ENCODE results near the gene TLX2. TPM values are rescaled to one million over a fixed set of nuclear protein-coding genes. Genes with fewer than 3 reads are reported as not detected.

TLX2 gene
- total and polyA plus RNA-seq, 2 of the 13 experiments (the other 11 are each of a cell fraction or from before 2014, with no cell fraction given), result 0.05 to 0.20 TPM

DNA sequence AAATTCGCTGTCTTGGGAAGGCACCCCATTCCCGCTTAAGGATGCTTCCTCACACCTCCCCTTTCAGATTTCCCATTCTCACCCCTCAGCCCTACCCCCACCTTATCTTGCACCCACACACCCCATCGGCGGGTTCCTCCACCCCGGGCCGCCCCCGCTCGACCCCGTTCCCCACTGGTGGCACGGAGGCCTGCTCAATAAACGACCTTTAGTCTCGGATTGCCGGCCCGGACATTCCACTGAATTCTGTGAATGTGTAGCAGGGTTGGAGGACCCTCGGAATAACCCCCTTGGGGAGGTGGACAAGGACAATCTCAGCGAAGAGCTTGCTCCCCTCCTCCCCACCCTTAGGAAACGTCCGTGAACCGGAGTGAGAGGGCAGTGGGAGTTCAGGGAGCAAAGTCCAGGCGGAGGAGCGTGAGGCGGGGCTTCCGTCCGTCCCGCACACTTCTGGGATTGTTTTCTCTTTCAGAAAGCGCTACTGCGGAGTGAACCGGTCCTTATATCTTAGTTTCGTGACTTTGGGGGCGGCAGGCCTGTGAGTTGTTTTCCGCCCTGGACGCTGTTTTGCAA is 12.0 kb upstream of the TLX2 start (continued):
- TF ChIP-seq, protein P1, sequence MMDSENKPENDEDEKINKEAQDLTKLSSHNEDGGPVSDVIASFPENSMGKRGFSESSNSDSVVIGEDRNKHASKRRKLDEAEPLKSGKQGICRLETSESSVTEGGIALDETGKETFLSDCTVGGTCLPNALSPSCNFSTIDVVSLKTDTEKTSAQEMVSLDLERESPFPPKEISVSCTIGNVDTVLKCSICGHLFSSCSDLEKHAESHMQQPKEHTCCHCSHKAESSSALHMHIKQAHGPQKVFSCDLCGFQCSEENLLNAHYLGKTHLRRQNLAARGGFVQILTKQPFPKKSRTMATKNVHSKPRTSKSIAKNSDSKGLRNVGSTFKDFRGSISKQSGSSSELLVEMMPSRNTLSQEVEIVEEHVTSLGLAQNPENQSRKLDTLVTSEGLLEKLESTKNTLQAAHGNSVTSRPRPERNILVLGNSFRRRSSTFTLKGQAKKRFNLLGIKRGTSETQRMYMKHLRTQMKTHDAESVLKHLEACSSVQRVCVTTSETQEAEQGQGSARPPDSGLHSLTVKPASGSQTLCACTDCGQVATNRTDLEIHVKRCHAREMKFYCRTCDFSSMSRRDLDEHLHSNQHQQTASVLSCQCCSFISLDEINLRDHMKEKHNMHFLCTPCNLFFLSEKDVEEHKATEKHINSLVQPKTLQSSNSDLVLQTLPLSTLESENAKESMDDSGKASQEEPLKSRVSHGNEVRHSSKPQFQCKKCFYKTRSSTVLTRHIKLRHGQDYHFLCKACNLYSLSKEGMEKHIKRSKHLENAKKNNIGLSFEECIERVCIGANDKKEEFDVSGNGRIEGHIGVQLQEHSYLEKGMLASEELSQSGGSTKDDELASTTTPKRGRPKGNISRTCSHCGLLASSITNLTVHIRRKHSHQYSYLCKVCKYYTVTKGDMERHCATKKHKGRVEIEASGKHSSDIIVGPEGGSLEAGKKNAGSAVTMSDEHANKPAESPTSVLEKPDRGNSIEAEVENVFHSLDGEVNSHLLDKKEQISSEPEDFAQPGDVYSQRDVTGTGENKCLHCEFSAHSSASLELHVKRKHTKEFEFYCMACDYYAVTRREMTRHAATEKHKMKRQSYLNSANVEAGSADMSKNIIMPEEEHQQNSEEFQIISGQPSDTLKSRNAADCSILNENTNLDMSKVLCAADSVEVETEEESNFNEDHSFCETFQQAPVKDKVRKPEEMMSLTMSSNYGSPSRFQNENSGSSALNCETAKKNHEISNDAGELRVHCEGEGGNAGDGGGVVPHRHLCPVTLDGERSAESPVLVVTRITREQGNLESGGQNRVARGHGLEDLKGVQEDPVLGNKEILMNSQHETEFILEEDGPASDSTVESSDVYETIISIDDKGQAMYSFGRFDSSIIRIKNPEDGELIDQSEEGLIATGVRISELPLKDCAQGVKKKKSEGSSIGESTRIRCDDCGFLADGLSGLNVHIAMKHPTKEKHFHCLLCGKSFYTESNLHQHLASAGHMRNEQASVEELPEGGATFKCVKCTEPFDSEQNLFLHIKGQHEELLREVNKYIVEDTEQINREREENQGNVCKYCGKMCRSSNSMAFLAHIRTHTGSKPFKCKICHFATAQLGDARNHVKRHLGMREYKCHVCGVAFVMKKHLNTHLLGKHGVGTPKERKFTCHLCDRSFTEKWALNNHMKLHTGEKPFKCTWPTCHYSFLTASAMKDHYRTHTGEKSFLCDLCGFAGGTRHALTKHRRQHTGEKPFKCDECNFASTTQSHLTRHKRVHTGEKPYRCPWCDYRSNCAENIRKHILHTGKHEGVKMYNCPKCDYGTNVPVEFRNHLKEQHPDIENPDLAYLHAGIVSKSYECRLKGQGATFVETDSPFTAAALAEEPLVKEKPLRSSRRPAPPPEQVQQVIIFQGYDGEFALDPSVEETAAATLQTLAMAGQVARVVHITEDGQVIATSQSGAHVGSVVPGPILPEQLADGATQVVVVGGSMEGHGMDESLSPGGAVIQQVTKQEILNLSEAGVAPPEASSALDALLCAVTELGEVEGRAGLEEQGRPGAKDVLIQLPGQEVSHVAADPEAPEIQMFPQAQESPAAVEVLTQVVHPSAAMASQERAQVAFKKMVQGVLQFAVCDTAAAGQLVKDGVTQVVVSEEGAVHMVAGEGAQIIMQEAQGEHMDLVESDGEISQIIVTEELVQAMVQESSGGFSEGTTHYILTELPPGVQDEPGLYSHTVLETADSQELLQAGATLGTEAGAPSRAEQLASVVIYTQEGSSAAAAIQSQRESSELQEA (CRISPR knock-in tag; IDR thresholded peaks at IDR 0.05; ENCODE audit: not compliant biosample characterization), result no peak
- TF ChIP-seq THAP11 (CRISPR knock-in tag; IDR thresholded peaks at IDR 0.05) (peak; percentile 84), GATAD2A (CRISPR knock-in tag; IDR thresholded peaks at IDR 0.05) (peak; percentile 88), RXRA (CRISPR knock-in tag; IDR thresholded peaks at IDR 0.05) (peak; percentile 100), FOSL2 (CRISPR knock-in tag; IDR thresholded peaks at IDR 0.05) (peak; percentile 64), PPARG (CRISPR knock-in tag; conservative IDR thresholded peaks at IDR 0.05) (peak; percentile 76), TOE1 (CRISPR knock-in tag; IDR thresholded peaks at IDR 0.05) (peak; percentile 25; the same call in 1 of the 2 replicates), ZNF333 (CRISPR knock-in tag; IDR thresholded peaks at IDR 0.05; ENCODE audit: borderline replicate concordance) (no peak), ZNF670 (CRISPR knock-in tag; IDR thresholded peaks at IDR 0.05; ENCODE audit: borderline replicate concordance) (no peak; the same call in 1 of the 2 replicates), SPEN (CRISPR knock-in tag; IDR thresholded peaks at IDR 0.05; ENCODE audit: low read depth) (peak; percentile 77; the same call in 1 of the 2 replicates), SMAD1 (CRISPR knock-in tag; IDR thresholded peaks at IDR 0.05; ENCODE audit: borderline replicate concordance, low read depth) (no peak), HOXD1 (CRISPR knock-in tag; IDR thresholded peaks at IDR 0.05) (no peak)
- TF ChIP-seq, protein P2, sequence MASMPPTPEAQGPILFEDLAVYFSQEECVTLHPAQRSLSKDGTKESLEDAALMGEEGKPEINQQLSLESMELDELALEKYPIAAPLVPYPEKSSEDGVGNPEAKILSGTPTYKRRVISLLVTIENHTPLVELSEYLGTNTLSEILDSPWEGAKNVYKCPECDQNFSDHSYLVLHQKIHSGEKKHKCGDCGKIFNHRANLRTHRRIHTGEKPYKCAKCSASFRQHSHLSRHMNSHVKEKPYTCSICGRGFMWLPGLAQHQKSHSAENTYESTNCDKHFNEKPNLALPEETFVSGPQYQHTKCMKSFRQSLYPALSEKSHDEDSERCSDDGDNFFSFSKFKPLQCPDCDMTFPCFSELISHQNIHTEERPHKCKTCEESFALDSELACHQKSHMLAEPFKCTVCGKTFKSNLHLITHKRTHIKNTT (CRISPR knock-in tag; IDR thresholded peaks at IDR 0.05), result no peak
- TF ChIP-seq, protein P3, sequence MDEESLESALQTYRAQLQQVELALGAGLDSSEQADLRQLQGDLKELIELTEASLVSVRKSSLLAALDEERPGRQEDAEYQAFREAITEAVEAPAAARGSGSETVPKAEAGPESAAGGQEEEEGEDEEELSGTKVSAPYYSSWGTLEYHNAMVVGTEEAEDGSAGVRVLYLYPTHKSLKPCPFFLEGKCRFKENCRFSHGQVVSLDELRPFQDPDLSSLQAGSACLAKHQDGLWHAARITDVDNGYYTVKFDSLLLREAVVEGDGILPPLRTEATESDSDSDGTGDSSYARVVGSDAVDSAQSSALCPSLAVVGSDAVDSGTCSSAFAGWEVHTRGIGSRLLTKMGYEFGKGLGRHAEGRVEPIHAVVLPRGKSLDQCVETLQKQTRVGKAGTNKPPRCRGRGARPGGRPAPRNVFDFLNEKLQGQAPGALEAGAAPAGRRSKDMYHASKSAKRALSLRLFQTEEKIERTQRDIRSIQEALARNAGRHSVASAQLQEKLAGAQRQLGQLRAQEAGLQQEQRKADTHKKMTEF (CRISPR knock-in tag; IDR thresholded peaks at IDR 0.05), result peak; percentile 49; the same call in 1 of the 2 replicates
- TF ChIP-seq, protein P4, sequence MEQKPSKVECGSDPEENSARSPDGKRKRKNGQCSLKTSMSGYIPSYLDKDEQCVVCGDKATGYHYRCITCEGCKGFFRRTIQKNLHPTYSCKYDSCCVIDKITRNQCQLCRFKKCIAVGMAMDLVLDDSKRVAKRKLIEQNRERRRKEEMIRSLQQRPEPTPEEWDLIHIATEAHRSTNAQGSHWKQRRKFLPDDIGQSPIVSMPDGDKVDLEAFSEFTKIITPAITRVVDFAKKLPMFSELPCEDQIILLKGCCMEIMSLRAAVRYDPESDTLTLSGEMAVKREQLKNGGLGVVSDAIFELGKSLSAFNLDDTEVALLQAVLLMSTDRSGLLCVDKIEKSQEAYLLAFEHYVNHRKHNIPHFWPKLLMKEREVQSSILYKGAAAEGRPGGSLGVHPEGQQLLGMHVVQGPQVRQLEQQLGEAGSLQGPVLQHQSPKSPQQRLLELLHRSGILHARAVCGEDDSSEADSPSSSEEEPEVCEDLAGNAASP (CRISPR knock-in tag; IDR thresholded peaks at IDR 0.05; ENCODE audit: borderline replicate concordance), result peak; percentile 96
- TF ChIP-seq, protein P5, sequence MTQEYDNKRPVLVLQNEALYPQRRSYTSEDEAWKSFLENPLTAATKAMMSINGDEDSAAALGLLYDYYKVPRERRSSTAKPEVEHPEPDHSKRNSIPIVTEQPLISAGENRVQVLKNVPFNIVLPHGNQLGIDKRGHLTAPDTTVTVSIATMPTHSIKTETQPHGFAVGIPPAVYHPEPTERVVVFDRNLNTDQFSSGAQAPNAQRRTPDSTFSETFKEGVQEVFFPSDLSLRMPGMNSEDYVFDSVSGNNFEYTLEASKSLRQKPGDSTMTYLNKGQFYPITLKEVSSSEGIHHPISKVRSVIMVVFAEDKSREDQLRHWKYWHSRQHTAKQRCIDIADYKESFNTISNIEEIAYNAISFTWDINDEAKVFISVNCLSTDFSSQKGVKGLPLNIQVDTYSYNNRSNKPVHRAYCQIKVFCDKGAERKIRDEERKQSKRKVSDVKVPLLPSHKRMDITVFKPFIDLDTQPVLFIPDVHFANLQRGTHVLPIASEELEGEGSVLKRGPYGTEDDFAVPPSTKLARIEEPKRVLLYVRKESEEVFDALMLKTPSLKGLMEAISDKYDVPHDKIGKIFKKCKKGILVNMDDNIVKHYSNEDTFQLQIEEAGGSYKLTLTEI (CRISPR knock-in tag; conservative IDR thresholded peaks at IDR 0.05), result no peak

Measured in HepG2 (cell line).